ENCODE results near the gene CPNE5.

CPNE5 gene

DNA sequence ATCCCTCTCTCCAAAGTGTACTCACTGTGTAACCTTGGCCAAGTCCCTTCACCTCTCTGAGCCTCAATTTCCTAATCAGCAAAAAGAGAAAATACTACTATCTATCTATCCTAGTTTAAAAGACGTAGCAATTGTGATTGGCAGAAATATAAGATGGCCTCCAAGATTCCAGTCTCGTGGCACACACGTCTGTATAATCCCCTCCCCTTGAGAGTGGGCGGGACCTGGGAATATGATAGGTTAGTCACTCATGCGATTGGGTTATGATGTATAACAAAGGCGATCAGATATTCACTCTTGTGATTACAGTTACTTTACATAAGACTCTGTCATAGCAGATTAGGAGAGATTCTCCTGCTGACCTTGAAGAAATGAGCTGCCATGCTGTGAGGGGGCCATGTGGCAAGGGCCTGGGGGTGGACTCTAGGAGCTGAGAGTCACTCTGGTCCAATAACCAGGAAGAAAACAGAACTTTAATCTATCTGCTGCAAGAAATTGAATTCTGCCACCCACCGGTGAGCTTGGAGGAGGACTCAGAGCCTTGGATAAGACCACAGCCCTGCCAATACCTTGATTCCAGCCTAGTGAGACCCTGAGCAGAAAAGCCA lies 6.0 kb downstream of the CPNE5 start:
- DNase-seq: no peak

DNA sequence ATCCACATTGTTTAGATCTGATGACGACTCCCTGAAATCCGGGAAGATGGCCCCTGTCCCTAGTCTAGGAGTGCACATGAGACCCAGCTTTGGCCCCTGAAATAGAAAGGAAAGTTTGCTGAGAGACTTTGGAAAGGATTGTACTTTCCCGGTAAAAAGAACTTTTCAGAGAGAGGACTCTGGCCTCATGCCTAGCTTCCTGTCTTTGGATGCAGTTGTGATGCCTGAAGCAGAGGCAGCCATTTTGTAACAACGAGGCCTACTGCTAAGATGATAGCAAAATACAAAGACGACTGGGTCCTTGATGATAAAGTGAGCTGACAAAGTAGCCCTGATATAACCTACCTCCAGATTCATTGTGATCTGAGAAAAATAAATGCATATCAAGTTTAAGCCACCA lies 6.9 kb downstream of the CPNE5 start:
- DNase-seq: no peak

DNA sequence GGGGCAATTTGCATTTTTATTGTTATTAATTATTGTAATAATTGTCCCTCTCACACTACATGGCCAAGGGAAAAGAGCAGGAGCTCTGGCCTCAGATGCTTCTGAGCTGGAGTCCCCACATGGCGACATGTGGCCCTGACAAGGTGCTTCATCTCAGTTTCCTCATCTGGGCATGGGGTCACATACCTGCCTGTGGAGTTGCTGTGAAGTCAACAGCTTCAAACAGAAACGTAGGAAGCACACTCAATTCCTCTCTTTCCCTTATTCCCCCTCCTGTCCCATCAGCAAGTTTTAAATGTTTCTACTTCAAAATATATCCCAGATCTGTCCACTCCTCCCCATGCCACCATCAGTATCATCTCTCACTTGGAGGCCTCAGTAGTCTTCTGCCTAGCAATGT lies 8.7 kb downstream of the CPNE5 start:
- DNase-seq: no peak

DNA sequence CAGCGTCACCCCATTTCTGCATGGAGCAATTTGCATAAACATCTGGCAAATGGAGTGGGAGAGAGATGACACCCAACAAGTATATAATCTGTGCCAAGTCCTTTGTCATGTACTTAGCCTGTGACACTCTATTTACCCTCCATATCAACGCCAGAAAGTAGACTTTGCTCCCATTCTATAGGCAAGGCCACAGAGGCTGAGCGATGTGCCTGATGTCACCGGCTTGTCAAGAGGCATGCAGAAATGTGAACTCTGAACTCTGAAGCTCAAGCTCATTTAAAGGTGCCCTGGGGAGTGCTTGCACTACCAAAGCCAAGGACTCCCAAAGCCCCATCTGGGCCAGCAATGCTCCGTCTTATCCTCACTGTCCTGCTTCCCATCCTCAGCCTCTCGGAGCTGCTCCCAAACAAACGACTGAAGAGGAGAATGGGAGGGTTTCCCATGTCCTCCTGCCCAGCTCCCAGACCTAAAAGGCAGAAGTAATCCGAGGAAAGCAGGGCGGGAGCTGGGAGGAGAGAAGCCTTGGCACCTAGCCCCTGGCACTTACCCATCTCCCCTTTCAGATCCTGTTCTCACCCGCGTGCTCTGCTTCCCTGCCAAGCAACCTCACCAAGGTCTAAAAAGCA lies 9.2 kb downstream of the CPNE5 start:
- no peak for DNase-seq

DNA sequence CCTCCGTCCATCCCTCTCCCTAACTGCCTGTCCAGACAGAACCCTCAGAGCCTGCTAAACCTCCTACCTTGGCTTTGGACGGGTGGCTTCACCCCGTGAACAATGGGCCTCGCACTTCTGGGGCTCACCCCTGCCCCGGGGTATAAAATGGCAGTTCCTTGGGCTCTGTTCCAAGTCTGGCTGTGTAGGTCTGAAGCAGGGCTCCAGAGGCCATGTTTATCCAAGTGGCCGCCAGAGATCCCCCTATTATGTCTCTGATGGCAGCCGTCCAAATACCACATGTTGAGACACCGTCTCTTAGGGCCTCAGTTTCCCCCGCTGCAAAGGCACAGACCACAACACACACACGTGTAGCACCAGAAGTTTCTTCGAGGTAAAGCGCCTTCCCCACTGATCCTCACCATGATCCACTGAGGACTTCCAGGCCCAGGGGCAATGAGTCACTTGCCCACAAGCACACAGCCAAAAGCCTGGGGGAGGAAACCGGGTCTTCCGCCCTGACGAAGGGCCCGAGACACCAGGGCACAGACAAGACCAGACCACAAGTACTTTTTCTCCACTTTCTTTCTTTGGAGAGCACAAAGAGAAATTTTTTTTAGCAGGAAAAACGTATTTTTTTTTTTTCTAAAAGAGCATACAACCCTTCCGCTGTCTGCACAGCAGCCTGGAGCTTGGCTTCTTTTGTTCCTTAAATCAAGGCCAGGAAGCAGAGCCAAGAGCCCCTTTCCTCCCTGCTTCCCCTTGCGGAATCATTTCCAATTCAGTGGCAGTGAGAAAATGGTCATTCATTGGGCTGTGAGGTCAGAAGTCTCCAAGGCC lies 11.8 kb downstream of the CPNE5 start:
- peak; percentile 64 for DNase-seq

DNA sequence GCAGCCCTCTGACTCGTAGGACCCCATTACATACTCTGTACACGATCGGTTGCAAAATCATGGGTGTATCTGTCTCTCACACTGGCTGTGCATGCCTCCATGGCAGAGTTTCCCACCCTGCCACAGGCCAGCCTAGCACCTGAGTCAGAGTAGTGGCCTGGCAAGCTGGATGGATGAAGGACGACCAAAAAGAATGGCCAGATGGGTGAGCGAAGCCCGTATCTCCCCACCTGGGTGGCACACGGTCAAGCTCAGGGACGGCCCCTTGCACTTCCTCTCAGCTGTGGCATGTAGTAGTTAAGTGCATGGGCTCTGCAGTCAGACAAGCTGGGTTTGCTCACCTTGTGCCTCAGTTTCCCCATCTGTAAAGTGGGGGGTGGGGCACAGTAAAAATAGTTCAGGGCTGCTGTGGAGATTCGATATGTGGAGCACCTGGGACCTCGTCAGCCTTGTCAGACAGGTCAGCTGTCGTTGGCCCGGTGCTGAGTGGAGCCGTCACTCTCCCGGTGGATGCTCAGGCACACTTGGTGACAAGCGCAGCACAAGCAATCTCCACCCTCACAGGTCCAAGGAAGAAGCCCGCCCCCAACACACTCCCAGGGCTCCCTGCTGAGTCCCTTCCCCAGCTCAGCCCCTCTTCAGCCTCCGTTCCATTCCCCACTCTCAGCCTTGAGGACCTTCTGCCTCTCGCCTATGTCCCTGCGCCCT lies 12.6 kb downstream of the CPNE5 start:
- DNase-seq: no peak

DNA sequence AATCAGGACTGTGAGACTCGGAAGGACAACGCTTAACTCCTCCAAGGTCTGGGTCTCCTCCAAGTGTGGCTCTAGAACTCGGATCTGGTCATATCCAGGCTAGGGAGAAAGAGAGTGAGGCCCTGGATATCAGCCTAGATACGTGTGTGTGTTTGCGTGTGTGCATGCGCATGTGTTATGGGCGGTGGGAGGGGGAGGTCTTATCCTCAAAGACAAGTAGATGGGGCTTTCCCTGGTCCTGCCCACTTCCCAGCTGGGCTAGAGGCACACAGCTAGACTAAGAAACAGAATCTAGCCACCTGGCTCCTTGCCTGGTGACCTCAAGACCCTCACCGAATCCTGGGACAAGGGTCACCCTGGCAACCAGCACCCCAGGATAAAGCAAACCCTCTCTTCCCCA lies 13.2 kb downstream of the CPNE5 start:
- no peak for DNase-seq

DNA sequence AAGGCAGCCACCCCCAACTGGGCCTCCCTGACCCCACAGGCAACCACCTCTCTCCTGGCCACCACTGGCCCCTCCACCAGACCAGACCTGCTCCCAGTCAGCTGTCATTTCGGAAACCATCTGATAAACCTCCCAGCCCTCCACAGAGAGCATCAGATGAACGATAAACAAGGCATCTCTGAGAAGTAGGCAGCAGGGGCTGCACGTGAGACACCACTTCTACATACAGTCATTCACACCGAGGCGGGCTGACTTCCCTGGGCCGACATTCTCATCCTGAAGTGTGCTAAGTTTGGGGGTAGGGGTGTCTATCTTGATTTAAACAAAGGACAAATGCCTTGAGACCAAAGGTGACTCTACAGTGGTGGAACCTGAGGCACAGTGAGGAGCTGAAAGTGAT lies 13.8 kb downstream of the CPNE5 start:
- DNase-seq: no peak

DNA sequence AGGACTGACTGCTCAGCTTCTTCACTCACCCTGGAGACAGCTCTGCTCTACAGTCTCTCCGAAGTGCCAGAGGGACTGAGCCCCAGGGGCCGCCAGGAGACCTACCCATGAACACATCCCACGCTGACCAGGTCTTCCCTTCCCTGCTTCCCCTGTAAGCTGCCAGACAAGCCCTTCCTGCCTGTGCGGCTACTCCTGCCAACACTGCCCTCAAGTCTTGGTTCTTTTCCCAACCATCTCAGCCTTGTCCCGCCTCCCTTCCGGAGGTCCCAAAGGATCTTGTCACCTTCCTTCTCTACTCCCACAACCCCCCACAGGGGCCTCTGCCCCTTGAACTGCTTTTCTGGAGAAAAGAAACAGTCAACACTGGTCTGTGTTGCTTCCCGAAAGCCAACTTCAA lies 15.0 kb downstream of the CPNE5 start:
- no peak for DNase-seq

DNA sequence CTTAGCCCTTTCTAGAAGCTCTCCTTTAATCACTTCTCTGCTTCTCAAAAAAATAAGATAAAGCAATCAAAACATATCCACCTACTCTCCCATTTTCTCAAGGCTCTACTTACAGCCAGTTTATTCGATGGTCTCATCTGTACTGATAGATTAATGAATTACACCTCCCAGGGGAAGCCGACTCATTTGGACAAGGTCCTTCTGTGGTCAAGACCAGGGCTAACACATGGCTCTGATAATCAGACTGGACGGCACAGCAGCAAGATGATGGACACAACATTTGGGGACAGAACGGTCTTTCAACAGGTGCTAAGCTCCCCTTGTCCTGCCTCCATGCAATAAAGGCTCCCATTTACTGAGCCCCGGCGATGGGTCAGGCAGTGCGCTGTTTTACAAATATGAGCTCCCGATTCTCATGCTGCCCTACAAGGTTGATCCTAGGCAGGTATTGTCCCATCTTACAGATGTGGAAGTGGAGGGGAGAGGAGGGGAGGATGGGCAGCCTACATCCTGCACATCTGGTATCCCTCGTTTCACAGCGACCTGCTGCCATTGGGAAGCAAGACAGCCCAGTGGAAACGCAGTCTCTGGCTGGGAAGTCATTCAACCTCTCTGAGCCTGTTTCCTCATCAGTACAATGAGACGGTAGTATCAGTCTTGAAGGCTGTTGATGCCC lies 15.7 kb downstream of the CPNE5 start:
- DNase-seq: no peak

DNA sequence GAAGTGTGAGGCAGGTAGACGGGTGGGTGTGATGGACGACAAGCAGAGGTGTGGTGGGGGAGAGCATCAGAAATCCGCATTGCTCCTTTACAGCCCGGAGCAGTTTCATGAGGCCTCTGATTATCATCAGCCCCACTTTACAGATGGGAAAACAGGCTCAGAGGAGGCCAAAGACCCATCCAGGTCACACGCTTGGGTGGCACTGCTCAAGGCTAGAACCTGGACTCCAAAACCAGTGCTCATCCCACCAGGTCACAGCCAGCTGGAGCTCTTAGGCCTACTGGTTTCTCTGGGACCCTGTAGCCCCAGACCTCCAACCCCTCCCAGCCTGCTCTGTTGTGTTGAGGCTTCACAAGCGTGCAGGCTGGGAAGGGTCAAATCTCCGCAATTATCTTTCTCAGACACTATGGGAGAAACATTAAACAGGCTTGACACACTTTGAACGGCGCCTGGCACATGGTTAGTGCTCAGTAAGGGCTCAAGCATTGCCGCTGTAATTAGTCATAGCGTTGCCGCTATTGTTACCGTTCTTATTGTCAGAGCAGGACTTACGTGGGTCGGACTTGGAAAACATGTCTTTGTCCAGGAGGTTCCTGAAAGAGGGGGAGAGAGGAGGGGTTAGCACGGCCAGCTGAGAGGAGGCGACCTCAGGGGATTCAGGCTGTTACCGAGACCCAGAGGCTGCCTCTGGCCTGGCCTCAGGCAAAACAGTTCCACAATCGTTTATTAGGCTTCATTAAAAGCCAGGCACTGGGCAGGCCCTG lies 16.6 kb downstream of the CPNE5 start:
- DNase-seq: no peak

DNA sequence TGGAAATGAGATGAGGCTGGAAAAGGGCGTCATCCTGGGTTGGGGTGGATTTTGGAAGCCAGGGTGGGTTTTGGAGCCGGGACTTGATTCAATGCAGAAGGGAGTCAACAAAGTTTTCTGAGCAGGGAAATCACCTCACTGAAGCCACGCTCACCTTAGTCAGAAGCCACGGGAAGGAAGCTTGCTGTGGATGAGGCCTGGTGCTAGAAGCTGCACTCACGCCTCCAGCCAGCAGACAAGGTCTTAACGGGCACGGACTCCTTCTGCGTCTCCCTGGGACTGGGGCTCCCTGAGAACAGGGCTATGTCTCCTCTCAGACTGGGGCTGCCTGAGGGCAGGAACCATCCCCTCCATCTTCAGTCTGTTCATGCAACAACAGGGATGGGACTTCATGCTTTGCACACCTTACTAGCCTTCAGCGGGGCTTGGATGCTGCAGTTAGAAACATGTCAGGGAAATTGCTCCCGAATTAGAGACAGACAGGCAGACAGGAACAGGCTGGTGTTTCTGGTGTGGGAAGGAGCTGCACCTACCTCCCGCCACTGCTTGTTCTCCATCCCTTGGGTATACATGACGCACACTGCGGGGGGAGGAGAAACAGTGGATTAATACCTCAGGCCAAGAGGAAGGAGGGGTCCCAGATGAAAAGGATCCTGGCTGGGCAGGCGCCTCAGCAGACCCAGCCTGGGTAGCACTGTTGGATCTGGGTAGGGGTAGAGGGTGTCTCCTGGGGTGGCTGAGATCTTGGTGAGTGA lies 17.5 kb downstream of the CPNE5 start:
- no peak for DNase-seq

DNA sequence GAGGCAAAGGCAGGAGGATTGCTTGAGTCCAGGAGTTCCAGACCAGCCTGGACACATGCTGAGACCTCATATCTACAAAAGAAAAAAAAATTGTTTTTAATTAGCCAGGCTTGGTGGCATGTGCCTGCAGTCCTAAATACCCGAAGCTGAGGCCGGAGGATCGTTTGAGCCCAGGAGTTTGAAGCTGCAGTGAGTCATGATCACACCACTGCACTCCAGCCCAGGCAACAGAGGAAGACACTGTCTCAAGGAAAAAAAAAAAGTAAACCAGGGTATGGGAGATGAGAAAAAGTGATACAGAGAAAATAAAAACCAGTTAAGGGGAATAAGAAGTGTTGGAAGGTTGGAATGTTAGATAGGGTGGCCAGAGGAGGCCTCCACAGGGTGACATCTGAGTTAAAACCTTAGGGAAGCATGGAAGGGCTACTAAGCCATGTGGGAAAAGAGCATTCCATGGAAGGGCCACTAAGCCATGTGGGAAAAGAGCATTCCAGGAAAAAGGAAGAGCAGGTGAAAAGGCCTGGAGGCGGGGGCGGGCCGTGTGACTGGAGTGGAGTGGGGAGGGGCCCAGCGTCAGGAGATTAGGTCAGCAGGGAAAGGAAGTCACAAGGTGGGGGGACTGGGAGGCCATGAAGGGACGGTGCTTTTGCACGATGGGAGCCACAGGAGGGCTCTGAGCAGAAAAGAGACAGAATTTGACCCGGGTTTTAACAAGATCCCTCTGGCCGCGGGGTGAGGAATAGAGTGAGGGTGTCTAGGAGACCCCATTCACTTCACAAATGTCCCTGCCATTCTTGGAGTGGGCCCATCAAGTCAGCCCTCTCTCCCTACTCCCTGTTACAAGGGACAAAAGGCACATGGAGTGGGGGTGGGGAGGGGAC lies 18.3 kb downstream of the CPNE5 start:
- peak; percentile 66 for DNase-seq

DNA sequence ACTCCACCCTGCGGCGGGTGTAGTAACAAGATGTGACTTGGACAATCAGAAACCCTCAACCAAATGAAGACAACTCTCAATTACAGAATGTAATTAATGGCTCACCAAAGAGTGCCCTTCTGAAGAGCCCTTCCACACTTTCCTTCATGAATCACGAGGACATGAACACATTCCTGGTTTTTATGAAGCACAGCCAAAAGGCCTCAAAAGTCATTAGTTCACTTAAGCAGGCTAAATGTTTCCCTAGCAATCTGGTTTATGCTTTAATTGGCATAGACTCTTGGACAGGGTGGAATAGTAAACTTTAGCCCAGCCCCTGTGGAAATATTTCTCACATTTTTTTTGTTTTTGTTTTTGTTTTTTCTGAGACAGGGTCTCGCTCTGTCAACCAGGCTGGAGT lies 20.5 kb downstream of the CPNE5 start:
- DNase-seq: no peak

DNA sequence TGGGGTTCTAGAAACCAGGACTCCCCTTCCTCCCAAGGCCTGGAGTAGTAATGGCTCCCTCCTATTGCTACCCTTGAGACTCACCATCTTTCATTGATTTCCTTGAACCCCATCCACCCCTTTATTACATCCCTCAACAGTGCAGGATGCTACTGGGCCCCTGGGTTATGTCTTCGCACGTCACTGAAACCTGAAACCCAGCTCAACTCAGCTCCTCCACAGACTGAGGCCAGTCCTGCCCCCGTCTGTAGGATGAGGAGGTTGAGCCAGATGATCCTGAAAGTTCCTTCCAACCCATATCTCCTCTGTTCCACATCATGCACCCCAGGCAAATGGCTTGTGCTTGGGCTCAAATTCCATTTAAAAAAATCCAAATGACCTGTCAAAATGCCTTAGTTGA lies 21.4 kb downstream of the CPNE5 start:
- no peak for DNase-seq

DNA sequence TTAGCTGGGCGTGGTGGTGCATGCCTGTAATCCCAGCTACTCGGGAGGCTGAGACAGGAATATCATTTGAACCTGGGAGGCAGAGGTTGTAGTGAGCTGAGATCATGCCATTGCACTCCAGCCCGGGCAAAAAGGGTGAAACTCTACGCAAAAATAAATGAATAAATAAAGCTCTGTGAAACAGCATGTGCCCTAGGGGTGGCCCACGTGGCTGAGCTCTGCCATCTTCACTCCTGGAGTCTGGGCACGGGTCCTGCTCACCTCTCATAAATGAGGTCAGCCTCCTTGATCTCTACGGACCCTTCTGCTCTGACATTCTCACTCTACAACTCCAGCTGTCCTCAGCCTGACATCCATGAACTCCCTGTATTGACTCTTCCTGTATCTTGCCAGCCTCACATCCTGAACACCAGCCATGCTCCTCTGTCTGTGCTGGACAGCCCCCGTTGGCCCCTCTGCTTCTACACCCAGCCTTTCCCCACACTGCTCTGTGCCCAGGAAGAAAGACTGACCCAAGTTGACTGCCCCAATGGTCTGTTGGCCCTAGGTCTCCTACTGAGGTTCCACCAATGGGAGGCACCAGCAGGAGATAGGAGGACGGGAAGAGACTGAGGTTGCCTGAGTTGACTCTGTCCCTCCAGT lies 21.9 kb downstream of the CPNE5 start:
- no peak for DNase-seq

DNA sequence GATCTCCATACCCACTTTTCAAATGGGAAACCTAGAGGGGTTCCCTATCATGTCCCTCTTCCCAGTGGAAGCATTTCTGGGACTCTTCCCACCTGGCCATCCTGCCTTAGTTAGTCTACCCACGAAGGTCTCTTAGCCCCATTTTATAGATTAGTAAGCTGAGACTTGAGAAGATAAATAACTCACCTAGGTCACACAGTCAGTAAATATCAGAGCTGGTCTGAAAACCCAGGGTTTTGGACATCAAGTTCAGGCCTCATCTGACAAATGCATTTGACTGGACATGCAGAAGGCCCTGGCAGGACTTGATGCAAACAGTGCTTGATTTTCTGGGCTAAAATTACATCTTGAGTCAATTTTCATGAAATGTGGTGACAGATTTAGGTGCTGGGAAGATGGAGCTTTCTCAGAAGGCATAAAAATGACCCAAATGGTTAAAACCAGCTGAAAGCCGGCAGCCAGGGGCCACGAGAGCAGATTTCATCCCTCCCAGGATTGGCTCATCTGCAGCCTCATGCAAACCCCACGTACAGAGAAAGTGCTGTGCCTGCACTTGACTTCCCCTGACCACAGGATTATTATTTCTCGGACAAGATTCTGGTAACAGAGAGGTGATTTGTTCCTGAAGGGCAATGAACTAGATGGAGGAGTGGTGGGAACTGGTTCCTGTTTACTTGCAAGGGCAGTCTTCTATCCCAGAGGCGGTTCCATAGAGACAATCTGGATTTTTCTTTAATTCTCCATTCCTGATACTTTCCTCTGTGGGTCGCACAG lies 23.1 kb downstream of the CPNE5 start:
- no peak for DNase-seq

DNA sequence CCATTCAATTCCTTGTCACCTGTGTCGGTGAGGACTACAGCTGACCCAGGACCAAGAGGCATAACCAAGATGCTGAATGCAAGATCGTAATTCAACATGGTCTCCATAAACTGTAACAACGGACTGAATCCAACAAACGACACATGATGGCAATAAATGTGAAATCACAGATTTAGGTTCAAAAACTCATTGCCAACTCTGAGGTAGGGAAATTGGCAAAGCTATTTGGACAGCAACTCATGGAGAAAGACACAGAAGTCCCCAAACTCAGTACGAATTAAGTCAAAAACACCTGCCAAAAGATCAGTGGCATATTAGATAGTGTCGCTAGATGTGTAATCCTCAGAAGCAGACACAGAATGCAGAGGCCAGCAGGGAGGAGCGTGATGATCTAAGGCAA lies 25.0 kb downstream of the CPNE5 start:
- DNase-seq: no peak

DNA sequence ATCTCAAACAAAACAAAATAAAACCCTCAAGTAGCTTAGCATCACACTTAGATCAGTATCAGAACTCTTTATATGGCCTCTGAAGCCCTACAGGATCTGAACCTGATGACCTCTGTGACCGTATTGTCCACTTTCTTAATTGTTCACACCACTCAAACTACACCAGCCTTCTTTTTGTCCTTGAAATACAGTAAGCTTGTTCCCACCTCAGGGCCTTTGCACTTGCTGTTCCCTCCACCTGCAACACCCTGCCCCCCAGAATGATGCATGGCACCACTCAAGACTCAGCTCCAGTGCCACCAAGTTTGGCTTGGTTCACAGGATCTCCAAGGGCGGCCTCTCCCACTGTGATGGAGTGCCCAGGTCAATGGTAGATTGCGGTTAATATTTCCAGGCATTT lies 25.7 kb downstream of the CPNE5 start:
- DNase-seq: no peak
